GM12801 (cell line): Measurements from ENCODE around the gene RBM17.

Source experiments
- TF ChIP-seq, protein P1 (sequence below): IDR thresholded peaks from one replicate; pipeline ENCODE4 v1.5.1; 2011; ENCODE audit warnings: control low read depth; ENCODE audit not compliant: insufficient read length; ENCODE audit errors: extremely low read depth

Gene RBM17

GRCh38 chr10:6074489-6075301, 14.1 kb upstream of the RBM17 start:
- TF ChIP-seq, protein P1, sequence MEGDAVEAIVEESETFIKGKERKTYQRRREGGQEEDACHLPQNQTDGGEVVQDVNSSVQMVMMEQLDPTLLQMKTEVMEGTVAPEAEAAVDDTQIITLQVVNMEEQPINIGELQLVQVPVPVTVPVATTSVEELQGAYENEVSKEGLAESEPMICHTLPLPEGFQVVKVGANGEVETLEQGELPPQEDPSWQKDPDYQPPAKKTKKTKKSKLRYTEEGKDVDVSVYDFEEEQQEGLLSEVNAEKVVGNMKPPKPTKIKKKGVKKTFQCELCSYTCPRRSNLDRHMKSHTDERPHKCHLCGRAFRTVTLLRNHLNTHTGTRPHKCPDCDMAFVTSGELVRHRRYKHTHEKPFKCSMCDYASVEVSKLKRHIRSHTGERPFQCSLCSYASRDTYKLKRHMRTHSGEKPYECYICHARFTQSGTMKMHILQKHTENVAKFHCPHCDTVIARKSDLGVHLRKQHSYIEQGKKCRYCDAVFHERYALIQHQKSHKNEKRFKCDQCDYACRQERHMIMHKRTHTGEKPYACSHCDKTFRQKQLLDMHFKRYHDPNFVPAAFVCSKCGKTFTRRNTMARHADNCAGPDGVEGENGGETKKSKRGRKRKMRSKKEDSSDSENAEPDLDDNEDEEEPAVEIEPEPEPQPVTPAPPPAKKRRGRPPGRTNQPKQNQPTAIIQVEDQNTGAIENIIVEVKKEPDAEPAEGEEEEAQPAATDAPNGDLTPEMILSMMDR: no peak

DNA sequence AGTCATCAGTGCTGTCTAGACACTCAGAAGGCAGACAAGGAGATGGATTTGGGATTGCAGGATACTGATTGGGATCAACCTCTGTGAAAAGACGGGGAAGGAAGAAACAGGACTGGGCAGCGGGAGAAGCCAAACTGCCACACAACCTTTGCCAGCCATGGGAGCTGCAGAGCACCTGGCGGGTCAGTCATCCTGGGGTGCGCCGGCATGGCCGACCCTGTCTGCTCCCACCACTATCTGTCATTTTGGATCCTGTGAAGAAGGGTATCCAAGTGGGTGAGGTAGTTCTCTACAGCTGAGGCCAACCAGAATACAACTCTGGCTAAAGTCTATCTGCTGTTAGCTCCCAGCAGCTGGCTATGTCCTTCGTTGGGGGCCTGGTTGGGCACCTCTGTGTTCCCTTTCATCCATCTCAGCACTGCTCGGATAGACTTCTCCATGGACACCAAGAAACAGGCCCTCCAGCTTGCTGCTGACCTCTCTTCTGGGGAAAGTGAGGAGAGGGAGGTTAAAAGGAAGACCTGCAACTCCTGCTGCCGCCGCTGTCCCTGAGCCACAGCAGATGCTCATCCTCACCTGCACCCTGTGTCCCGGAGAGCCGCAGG, 11.7 kb upstream of the RBM17 start:
- TF ChIP-seq, protein P1: no peak

- TF ChIP-seq, protein P1: no peak
These were observed 9.8 kb upstream of the RBM17 start for GRCh38 chr10:6079044-6079443.

GRCh38 chr10:6080417-6080973, 8.3 kb upstream of the RBM17 start:
- TF ChIP-seq, protein P1: no peak

DNA sequence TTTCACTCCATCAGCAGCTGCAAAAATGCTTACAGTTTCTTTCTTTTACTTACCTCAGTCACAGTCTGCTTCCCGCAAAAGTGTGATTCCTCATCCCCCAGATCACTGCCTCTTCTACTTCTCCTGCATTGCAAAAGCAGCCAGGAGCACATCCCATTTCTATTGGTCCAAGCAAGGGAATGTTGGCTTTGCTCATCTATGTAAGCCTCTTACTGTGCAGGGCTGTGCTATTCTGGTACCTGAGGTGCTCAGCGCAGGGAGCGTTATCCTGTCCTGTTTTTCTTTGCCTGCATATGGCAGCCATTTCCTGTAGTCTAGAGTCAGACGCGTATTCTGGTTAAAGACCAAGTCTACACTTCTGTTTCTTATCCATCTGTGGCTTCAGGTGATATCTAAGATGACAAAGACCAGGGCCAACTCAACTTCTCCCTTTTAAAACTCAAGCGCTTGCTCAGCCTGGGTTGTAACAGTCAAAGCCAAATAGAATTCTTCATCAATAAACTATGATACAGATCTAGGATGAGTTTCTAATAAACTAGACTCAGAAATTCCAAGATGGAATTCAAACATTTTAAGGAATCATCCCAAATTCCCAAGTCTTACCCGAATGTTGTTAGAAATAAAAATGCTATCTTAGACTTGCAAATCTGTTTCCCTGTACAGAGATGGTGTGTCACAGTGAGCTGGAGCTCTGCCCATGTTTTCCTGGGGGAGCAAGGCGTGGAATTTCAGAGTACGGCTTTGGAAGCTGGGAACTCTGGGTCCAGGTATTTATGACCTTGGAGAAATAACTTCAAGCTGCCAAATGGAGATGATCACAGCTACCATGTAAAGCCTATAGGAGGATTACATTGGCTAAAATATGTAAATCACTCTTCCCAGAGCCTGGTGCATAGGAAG, 6.1 kb upstream of the RBM17 start:
- TF ChIP-seq, protein P1: no peak

- TF ChIP-seq, protein P1: no peak
These were observed 5.0 kb upstream of the RBM17 start for GRCh38 chr10:6083523-6084475.
